HCEC 1CT (cell line): Measurements from ENCODE around the gene DAGLB.
A peak's percentile ranks its signal among the peaks of the same experiment; 100 is the strongest.
"Not testable (repeated sequence)": the region's sequence is repeated elsewhere in the genome, so short reads cannot be mapped to it uniquely, and the experiment has no call there.

Source experiments
- DNase-seq: peaks from one replicate; pipeline ENCODE4 v3.0.0-alpha.2; 2017

The DAGLB gene

DNA sequence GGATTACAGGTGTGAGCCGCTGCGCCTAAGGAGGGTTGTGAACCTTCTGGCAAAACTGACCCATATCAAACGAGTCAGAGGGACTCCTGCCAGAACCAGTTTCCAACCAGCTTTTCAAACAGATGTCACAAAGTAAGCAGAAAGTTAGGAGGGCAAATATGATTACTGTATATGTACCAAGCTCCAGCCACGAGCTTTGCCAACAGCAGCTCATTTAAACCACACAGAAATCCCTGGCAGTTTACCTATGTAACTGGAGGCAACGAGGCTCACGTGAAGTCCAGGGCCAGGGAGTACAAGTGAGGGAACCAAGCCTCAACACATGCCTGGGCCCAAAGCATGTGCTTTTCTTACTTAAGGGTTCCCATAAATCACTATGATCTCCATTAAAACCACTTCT is 12.5 kb upstream of the DAGLB start:
- DNase-seq: no peak

- DNase-seq: not testable (repeated sequence)
Measured at GRCh38 chr7:6458676-6459075, 10.9 kb upstream of the DAGLB start.

- peak; percentile 88 for DNase-seq
Measured at GRCh38 chr7:6453734-6454133, 6.0 kb upstream of the DAGLB start.

GRCh38 chr7:6451224-6451705 is 3.5 kb upstream of the DAGLB start:
- DNase-seq: no peak

GRCh38 chr7:6450591-6450990 is 2.8 kb upstream of the DAGLB start:
- DNase-seq: not testable (repeated sequence)

GRCh38 chr7:6449884-6450283 is 2.1 kb upstream of the DAGLB start:
- not testable (repeated sequence) for DNase-seq

DNA sequence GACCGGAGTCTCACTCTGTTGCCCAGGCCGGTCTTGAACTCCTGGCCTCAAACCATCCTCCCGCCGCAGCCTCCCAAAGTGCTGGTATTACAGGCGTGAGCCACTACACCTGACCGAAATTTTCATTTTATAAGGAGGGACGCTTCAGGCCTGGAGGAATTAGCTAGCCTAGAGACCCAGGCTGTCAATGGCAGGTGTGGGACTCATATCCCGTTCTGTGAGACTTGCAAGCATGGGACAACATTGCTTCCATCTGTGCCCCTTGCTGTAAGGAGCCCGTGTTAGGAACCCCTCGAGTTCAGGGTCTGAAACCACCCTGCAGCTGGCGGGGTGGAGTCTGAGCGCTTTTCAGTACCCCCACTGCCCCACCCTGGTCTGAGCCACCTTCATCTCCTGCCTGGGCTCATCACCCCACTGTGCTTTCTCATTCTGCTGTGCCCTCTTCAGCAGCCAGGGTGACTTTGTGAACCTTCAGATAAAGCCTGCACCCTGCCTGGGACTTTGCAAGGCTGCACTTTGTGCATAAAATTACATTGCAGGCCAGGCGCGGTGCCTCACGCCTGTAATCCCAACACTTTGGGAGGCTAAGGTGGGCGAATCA is 1.3 kb upstream of the DAGLB start:
- no peak for DNase-seq

DNA sequence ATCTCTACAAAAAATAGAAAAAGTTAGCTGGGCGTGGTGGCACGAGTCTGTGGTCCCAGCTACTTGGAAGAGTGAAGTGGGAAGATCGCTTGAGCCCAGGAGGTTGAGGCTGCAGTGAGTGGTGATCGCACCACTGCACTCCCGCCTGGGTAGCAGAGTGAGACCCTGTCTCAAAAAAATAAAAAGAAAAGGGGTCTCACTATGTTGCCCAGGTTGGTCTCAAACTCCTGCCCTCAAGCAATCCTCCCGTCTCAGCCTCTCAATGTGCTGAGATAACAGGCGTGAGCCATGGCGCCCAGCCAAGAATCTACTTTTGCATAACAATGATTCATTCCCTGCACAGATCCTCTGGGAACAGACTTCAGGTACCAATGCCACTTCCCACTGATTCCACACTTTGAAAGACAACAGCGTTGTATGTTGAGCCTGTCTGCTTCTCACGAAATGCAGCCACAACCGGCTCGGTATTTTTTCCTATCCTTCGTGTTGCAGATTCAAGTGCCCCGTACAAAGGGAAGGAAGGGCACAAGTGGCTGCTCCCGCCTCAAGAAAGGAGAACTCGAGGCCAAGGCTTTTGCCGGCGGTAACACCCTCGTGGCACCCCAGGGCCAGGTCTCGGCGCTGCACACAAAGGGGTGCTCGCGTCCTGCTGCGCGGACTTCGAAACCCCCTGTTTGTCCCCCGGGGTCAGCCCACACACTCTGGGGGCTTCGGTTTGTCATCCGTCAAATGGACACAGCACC is 745 bp downstream of the DAGLB start:
- DNase-seq: peak; percentile 81

GRCh38 chr7:6444516-6445269 is 3.1 kb downstream of the DAGLB start:
- peak; percentile 70 for DNase-seq

- DNase-seq: peak; percentile 90
Measured at GRCh38 chr7:6443372-6443941, 4.3 kb downstream of the DAGLB start.

DNA sequence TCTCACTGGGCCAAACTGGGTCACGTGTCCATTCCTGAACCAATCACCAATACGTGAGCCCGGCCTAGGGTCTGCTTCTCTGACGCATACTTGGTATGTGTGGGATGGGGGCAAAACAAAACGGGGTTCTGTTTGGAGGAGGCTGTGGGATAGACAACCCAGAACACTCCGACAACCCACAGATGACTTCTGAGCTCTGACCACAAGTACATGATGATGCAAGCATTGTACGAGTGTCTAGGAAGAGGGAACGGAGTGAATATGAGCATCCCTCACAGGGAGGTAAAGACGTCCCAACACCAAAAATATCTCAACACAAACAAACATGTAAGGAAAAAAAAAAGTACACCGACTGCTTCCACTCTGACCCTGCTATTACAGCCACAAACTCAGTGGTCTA is 5.6 kb downstream of the DAGLB start:
- DNase-seq: peak; percentile 63

GRCh38 chr7:6440381-6440780 is 7.4 kb downstream of the DAGLB start:
- DNase-seq: no peak

- no peak for DNase-seq
Measured at GRCh38 chr7:6438427-6438826, 9.3 kb downstream of the DAGLB start.

DNA sequence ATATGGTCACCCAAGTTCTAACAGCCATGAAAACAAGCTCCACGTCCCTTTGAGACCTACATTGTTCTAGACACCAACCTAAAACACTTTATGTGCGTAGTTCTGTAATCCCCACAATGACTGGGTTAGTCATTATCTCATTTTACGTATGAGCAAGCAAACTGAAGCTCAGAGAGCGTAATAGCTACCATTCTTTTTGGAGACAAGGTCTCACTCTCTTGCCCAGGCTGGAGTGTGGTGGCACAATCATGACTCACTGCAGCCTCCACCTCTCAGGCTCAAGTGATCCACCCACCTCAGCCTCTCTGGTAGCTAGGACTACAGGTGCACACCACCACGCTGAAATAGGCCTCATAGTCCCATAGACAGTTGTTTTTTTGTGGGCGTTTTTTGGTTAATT is 10.5 kb downstream of the DAGLB start:
- no peak for DNase-seq

GRCh38 chr7:6436385-6436685 is 11.4 kb downstream of the DAGLB start:
- no peak for DNase-seq

- DNase-seq: peak; percentile 75
Measured at GRCh38 chr7:6435486-6436384, 12.0 kb downstream of the DAGLB start.

GRCh38 chr7:6433784-6434615 is 13.8 kb downstream of the DAGLB start:
- no peak for DNase-seq

DNA sequence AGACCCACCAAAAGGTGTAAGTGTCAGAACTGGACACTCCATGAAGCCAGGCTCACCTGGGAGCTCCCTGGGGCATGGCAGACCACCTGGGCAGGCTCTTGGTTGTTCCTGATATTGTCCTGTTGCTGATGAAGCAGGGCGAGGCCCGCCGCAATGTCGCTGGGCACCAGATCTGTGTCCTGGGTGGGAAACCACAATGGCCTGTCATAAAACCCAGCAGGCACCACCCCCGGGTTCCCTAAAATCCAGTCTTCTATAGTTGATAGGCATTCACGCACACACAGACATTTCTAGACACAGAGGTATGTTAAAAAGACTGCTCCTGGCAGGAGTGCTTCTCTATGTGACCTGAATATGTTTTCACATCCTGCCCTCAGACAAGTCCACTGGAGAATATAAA is 15.0 kb downstream of the DAGLB start:
- DNase-seq: no peak

- no peak for DNase-seq
Measured at GRCh38 chr7:6430974-6431373, 16.8 kb downstream of the DAGLB start.

- peak; percentile 64 for DNase-seq
Measured at GRCh38 chr7:6430271-6430940, 17.3 kb downstream of the DAGLB start.

GRCh38 chr7:6425948-6426347 is 21.8 kb downstream of the DAGLB start:
- no peak for DNase-seq
